MM.1S (cell line): ENCODE data around the gene GTSE1.

Experiments
- DNase-seq: peaks from one replicate; pipeline ENCODE4 v3.0.0-alpha.2; 2015
- H2AFZ ChIP-seq: fragments of 300-600 bp; sonication (generic); 2 replicates; pipeline ENCODE4 v1.6.0; 2016; ENCODE audit warnings: antibody characterized with exemption, low read length
- H3F3A ChIP-seq: fragments of 300-600 bp; sonication (generic); 2 replicates; pipeline ENCODE4 v1.6.1; 2016; ENCODE audit warnings: mild to moderate bottlenecking, antibody characterized with exemption, low read length, moderate library complexity, mixed read lengths; ENCODE audit not compliant: insufficient read depth
- H3K27ac ChIP-seq: fragments of 300-600 bp; sonication (generic); 2 replicates; pipeline ENCODE4 v1.5.1; 2016; ENCODE audit warnings: mild to moderate bottlenecking, low read length
- H3K27me3 ChIP-seq: fragments of 300-600 bp; sonication (generic); replicated peaks from 2 replicates; pipeline ENCODE4 v1.6.0; 2016; ENCODE audit warnings: low read length; ENCODE audit not compliant: insufficient read depth
- H3K36me3 ChIP-seq: fragments of 300-600 bp; sonication (generic); replicated peaks from 2 replicates; pipeline ENCODE4 v1.6.1; 2016; ENCODE audit warnings: mild to moderate bottlenecking, low read length, mixed read lengths; ENCODE audit not compliant: insufficient read depth
- H3K4me1 ChIP-seq: fragments of 300-600 bp; sonication (generic); 2 replicates; pipeline ENCODE4 v1.6.1; 2016; ENCODE audit warnings: low read length, mixed read lengths
- H3K4me2 ChIP-seq: fragments of 300-600 bp; sonication (generic); 2 replicates; pipeline ENCODE4 v1.6.0; 2016; ENCODE audit warnings: low read depth, low read length
- H3K4me3 ChIP-seq: fragments of 300-600 bp; sonication (generic); 2 replicates; pipeline ENCODE4 v1.5.1; 2016; ENCODE audit warnings: low read length, mixed read lengths
- H3K79me2 ChIP-seq: fragments of 300-600 bp; sonication (generic); 2 replicates; pipeline ENCODE4 v1.6.1; 2016; ENCODE audit warnings: mixed run types, low read length, mixed read lengths
- H3K9ac ChIP-seq: fragments of 300-600 bp; sonication (generic); 2 replicates; pipeline ENCODE4 v1.6.1; 2016; ENCODE audit warnings: low read length, mixed read lengths
- H3K9me2 ChIP-seq: fragments of 300-600 bp; sonication (generic); replicated peaks from 2 replicates; pipeline ENCODE4 v1.6.1; 2016; ENCODE audit warnings: mild to moderate bottlenecking, low read length, mixed read lengths; ENCODE audit not compliant: insufficient read depth
- H3K9me3 ChIP-seq: fragments of 300-600 bp; sonication (generic); replicated peaks from 2 replicates; pipeline ENCODE4 v1.6.1; 2016; ENCODE audit warnings: mild to moderate bottlenecking, low read length, mixed read lengths; ENCODE audit not compliant: insufficient read depth
- H4K20me1 ChIP-seq: fragments of 300-600 bp; sonication (generic); 2 replicates; pipeline ENCODE4 v1.6.1; 2016; ENCODE audit warnings: mild to moderate bottlenecking, low read length, moderate library complexity, mixed read lengths; ENCODE audit not compliant: insufficient read depth
- CTCF ChIP-seq: fragments of 300-600 bp; sonication (generic); IDR thresholded peaks from 2 replicates; pipeline ENCODE4 v1.5.1; 2016; ENCODE audit warnings: antibody characterized with exemption, low read length, mixed read lengths
- EZH2 ChIP-seq: fragments of 300-600 bp; sonication (generic); optimal IDR thresholded peaks from 2 replicates; pipeline ENCODE3; 2017; ENCODE audit warnings: low read depth, mild to moderate bottlenecking, antibody characterized with exemption, low read length, mixed read lengths
- EZH2phosphoT487 ChIP-seq: fragments of 300-600 bp; sonication (generic); IDR thresholded peaks from 2 replicates; pipeline ENCODE4 v1.6.1; 2018; ENCODE audit warnings: antibody characterized with exemption, low read length

The GTSE1 gene

GRCh38 chr22:46366327-46366731 is 69.7 kb downstream of the GTSE1 start:
- Histone ChIP-seq H3K27me3 (no peaks in the 10 kb centered on the region), H3K36me3 (no peaks in the 10 kb centered on the region), H3K4me2 (peak overlapping the region; percentile 98), H3F3A (peaks cover 22% of the 10 kb centered on the region), H3K4me1 (peaks cover 46% of the 10 kb centered on the region), H2AFZ (peak overlapping the region; percentile 59; the same call in 1 of the 2 replicates), H3K9me3 (no peaks in the 10 kb centered on the region), H4K20me1 (no peaks in the 10 kb centered on the region), H3K9ac (peak overlapping the region; percentile 92), H3K4me3 (peak overlapping the region; percentile 75), H3K27ac (peak overlapping the region; percentile 93), H3K79me2 (no peaks in the 10 kb centered on the region), H3K9me2 (no peaks in the 10 kb centered on the region)
- DNase-seq: no peak
- no peak for TF ChIP-seq EZH2phosphoT487
- TF ChIP-seq EZH2: no peak
- TF ChIP-seq CTCF: no peak

- peak; percentile 92 for DNase-seq
- Histone ChIP-seq H3K4me3 (peak overlapping the region; percentile 75), H3K36me3 (no peaks in the 10 kb centered on the region), H3K27me3 (no peaks in the 10 kb centered on the region), H4K20me1 (no peaks in the 10 kb centered on the region), H3F3A (peaks cover 14% of the 10 kb centered on the region; the same call in 1 of the 2 replicates), H3K9me2 (no peaks in the 10 kb centered on the region), H3K4me1 (peaks cover 39% of the 10 kb centered on the region), H3K9me3 (no peaks in the 10 kb centered on the region), H3K9ac (peak overlapping the region; percentile 92), H3K27ac (peak overlapping the region; percentile 93), H3K79me2 (no peaks in the 10 kb centered on the region), H3K4me2 (peak overlapping the region; percentile 98), H2AFZ (peak overlapping the region; percentile 59)
- no peak for TF ChIP-seq EZH2phosphoT487
- TF ChIP-seq CTCF: peak; percentile 25
- no peak for TF ChIP-seq EZH2
These were observed 70.4 kb downstream of the GTSE1 start for GRCh38 chr22:46366801-46367706.

GRCh38 chr22:46367707-46368191 is 71.1 kb downstream of the GTSE1 start:
- H3K9me2 ChIP-seq: no peaks in the 10 kb centered on the region
- H3K27me3 ChIP-seq: no peaks in the 10 kb centered on the region
- H3K4me1 ChIP-seq: peaks cover 34% of the 10 kb centered on the region
- peak overlapping the region; percentile 98 for H3K4me2 ChIP-seq
- H2AFZ ChIP-seq: peak overlapping the region; percentile 59
- H3K4me3 ChIP-seq: peak overlapping the region; percentile 75
- no peaks in the 10 kb centered on the region for H4K20me1 ChIP-seq
- H3K9ac ChIP-seq: peak overlapping the region; percentile 92
- peak; percentile 85 for DNase-seq
- no peaks in the 10 kb centered on the region for H3K79me2 ChIP-seq
- peak overlapping the region; percentile 93 for H3K27ac ChIP-seq
- H3F3A ChIP-seq: peaks cover 10% of the 10 kb centered on the region; the same call in 1 of the 2 replicates
- H3K36me3 ChIP-seq: no peaks in the 10 kb centered on the region
- TF ChIP-seq EZH2: no peak
- TF ChIP-seq CTCF: peak; percentile 89
- H3K9me3 ChIP-seq: no peaks in the 10 kb centered on the region
